ENCODE results near the gene RGS17. TPM values are rescaled to one million over a fixed set of nuclear protein-coding genes. Genes with fewer than 3 reads are reported as not detected.

RGS17 gene
- total and polyA plus RNA-seq, 2 of the 13 experiments (the other 11 are each of a cell fraction or from before 2014, with no cell fraction given) = 0.04 TPM; not detected in 1

- TF ChIP-seq PATZ1 (CRISPR knock-in tag; IDR thresholded peaks at IDR 0.05) (no peak; the same call in 1 of the 2 replicates), FOXJ3 (CRISPR knock-in tag; IDR thresholded peaks at IDR 0.05; ENCODE audit: borderline replicate concordance) (no peak), ZBTB21 (CRISPR knock-in tag; IDR thresholded peaks at IDR 0.05) (no peak), CCAR2 (optimal IDR thresholded peaks at IDR 0.05; ENCODE audit: low read depth, low read length) (no peak), ZBTB7A (CRISPR knock-in tag; IDR thresholded peaks at IDR 0.05) (peak; percentile 59; the same call in 1 of the 2 replicates), MYPOP (CRISPR knock-in tag; IDR thresholded peaks at IDR 0.05) (no peak), IRF1 (CRISPR knock-in tag; IDR thresholded peaks at IDR 0.05; ENCODE audit: low read depth) (no peak), ZNF563 (CRISPR knock-in tag; IDR thresholded peaks at IDR 0.05) (no peak), NR0B2 (CRISPR knock-in tag; IDR thresholded peaks at IDR 0.05) (0 out of 2 replicates have a peak, but pooled peaks have one; percentile 52), DMTF1 (CRISPR knock-in tag; IDR thresholded peaks at IDR 0.05) (no peak), ZNF703 (CRISPR knock-in tag; IDR thresholded peaks at IDR 0.05; ENCODE audit: borderline replicate concordance) (0 out of 2 replicates have a peak, but pooled peaks have one; percentile 44), ADNP (CRISPR knock-in tag; IDR thresholded peaks at IDR 0.05) (no peak), ZNF430 (CRISPR knock-in tag; IDR thresholded peaks at IDR 0.05) (0 out of 2 replicates have a peak, but pooled peaks have one; percentile 44), MAFG (CRISPR knock-in tag; IDR thresholded peaks at IDR 0.05) (no peak), ONECUT2 (CRISPR knock-in tag; IDR thresholded peaks at IDR 0.05) (no peak), ZNF30 (CRISPR knock-in tag; IDR thresholded peaks at IDR 0.05) (0 out of 2 replicates have a peak, but pooled peaks have one; percentile 28), HNRNPLL (IDR thresholded peaks at IDR 0.05; ENCODE audit: low read depth, low read length, poor library complexity, severe bottlenecking) (no peak), HHEX (CRISPR knock-in tag; IDR thresholded peaks at IDR 0.05) (no peak), THAP11 (CRISPR knock-in tag; IDR thresholded peaks at IDR 0.05) (no peak), ZNF557 (CRISPR knock-in tag; IDR thresholded peaks at IDR 0.05) (no peak), ZNF362 (CRISPR knock-in tag; IDR thresholded peaks at IDR 0.05; ENCODE audit: borderline replicate concordance) (no peak)
Measured at GRCh38 chr6:152981989-152982903, 148.8 kb downstream of the RGS17 start (continued).
